Stimulated activated CD4-positive, alpha-beta T cell treated with anti-CD3 and anti-CD28 coated beads, Interleukin-4, amount 100 ng/mL, for 48 hours (primary cell): ENCODE results near the gene CDV3.
"Not testable (repeated sequence)": the region's sequence is repeated elsewhere in the genome, so short reads cannot be mapped to it uniquely, and the experiment has no call there.

Experiments
- DNase-seq, 2 donors: peaks; one replicate each; pipeline ENCODE4 v3.0.0-alpha.2; 2020; ENCODE audit warnings: low read depth in 2 of 2

The CDV3 gene, protein sequence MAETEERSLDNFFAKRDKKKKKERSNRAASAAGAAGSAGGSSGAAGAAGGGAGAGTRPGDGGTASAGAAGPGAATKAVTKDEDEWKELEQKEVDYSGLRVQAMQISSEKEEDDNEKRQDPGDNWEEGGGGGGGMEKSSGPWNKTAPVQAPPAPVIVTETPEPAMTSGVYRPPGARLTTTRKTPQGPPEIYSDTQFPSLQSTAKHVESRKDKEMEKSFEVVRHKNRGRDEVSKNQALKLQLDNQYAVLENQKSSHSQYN

DNA sequence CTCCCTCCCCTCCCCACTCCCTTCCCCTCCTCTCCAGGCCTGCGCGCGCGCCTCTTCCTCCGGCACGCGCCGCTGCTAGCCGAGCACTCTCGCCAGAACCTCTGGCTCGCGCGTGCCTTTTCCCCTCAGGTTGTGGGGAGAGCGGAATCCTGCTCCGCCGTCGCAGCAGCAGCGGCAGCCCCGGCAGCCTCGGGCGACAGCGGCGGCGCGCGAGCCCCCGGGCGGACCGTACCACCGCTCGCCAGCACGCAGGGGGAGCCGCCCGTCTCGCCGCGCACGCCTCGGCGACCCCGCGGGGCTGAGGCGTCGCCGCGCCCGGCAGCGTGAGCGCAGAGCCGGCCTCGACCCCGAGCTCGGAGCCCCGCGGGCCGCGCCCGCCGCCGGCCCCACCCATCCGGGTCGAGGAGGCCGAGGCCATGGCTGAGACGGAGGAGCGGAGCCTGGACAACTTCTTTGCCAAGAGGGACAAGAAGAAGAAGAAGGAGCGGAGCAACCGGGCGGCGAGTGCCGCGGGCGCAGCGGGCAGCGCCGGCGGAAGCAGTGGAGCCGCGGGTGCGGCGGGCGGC is at the start of gene CDV3:
CDV3 (plus strand) TSS at position 58 of the 566 bp plus-strand sequence; CDS start at position 417, 359 bp downstream.
- no peak for DNase-seq

DNA sequence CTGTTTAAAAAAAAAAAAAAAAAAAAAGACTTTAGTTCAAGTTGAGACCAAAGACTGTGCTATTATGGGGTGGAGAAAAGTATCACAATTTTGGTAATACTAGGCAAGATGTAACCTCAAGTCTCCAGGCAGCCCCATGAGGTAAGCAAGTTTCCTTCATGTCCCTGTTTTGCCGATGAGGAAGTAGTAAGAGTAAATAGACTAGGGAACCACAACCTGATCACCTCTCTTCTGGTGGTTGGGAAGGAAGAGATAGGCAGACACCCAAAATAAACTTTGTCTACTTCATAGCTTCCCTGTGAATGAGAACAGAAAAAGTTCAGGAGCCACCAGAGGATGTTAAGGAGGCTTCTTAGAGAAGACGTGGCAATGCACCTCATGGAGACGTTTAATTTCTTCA is 49.7 kb upstream of the CDV3 start:
- DNase-seq: not testable (repeated sequence)

DNA sequence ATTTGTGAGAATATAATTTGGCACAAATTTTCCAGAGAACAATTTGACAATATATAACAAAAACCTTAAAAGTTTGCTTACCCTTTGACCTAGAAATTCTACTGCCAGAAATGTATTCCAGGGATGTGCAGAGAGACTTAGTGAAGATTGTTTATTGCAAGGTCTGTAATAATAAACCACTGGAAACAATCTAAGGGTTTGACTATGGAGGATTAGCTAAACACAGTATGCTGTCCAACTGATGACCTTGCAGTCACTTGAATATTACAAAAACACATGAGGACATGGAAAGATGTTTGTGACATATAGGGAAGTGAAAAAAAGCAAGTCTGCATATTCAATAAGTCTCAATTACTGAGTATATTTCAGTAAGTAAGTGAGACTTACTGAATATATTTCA is 48.1 kb upstream of the CDV3 start:
- DNase-seq: no peak

DNA sequence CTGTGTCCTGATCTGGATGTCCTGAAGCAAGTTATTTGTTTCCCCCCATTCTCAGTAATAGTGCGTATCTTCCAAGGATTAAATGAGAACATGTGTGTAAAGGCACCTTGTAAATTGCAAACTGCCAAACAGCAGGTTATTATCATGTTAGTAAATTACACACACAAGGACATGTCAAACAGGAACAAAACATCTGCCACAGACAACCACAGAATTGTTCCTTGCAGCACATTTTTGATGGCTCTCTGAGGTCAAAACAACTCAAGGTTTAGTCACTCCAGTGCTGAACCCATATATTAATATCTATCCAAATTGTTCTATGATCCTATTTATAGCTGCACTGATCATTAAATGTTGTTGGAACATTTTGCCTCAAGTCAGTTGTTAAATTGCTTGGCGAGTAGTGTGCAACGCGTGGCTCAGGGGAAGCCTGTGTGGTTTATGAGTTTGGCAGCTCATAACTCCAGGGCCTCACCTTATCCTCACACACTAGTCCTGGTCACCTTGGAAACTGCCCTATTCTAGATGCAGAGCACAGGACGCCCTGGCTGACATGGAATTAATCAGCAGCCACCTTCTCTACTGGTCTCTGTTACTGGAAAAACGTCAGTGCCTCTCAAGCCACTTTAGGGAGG is 46.3 kb upstream of the CDV3 start:
- DNase-seq: no peak

DNA sequence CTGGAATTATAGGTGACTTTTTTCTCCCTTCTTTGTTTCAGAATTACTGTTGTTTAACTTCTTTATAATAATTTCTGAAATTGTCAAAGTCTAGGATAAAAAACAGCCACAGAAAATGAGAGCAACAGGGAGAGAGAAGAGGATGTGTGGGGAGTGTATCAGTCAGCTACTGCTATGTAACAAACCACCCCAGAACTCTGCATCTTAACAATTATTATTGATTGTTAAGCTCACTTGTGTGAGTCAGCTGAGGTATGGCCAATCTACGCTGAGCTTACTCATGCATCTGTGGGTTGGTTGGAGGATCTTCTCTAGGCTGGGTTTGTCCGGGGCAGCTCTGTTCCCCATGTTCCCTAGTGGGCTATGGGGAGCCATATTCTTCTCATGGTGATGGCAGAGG is 43.7 kb upstream of the CDV3 start:
- no peak for DNase-seq

DNA sequence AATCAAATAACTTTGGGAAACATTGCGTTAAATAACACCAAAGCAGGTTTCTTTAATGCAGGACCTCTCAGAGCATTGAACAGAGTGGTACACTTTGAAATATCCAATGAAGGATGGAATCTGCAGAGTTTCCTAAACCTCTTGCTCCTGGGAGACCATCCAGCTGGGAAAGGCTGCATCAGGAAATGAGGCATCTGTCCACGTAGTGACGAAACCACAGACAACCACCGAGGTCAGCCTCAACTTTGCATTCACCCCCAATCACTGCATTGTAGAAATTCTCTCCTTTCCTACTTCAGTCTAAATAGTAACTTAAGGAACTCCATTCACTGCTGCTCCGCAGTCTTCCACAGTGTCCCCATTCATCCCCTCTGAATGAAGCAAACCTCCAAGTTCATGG is 41.5 kb upstream of the CDV3 start:
- DNase-seq: no peak

DNA sequence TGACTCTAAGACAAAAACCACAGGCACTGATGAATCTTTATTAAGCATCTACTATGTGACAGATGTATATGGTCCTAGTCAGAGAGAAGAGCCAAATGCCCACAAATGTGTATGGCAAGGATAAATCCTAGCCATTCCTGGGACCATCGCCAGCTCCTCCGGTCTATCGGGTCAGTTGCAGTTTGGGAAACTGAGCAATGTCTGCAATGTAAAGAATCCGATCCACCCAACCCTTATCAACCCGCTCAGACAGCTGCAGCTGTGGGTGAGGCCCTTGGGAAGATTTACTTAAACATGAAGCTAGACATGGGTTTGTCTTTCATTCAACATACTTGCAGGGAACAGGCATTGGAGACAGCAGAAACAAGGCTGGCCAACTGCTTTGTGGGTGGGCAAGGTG is 40.5 kb upstream of the CDV3 start:
- no peak for DNase-seq

DNA sequence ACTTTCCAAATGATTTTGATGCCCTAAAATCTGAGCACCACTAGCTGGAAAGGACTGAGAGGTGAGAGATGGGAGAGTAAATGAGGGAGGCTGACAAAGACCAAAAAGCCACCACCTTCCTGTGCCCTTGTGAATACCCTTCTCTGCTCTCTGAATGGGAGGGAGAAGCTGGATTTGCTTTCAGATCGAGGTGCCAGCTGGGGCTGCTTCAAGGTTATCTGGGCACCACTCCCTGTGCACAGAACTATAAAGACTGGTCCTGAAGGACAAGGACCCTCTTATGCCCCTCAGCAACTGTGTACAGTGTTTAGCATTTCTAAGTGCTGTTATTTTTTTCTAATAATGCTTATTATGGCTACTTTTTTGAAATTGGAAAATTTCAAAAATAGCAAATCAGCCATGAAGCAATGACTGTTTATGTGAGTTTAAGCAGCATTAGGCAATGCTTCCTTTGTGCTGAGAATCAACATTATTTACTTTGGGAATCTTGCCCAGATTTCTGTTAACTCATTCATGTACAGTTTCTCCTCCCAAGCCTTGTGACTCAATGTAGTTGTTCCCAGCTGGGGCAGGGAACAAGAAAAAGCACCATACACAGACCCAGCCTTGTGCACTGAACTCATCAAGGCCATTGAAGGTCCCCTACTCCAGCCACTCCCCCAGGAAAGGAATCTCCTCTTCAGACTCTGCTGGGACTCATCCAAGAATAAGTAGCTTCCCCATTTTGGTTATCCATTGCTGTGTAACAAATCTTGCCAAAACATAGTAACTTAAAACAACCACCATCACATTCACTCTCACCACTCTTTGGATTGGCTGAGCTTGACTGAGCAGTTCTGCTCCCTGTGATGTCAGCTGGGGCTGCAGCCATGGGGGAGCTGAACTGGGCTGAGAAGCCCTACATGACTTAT is 37.3 kb upstream of the CDV3 start:
- DNase-seq: no peak

DNA sequence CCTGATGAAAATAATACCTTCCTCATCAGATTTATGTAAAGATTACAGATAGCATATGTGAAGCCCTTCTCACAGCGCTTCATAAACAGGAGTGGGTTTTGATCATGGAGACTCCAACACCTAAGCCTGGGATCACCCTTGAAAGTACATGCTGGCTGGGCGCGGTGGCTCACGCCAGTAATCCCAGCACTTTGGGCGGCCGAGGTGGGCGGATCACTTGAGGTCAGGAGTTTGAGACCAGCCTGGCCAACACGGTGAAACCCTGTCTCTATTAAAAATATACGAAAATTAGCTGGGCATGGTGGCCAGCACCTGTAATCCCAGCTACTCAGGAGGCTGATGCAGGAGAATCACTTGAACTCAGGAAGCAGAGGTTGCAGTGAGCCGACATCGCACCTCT is 36.4 kb upstream of the CDV3 start:
- not testable (repeated sequence) for DNase-seq

DNA sequence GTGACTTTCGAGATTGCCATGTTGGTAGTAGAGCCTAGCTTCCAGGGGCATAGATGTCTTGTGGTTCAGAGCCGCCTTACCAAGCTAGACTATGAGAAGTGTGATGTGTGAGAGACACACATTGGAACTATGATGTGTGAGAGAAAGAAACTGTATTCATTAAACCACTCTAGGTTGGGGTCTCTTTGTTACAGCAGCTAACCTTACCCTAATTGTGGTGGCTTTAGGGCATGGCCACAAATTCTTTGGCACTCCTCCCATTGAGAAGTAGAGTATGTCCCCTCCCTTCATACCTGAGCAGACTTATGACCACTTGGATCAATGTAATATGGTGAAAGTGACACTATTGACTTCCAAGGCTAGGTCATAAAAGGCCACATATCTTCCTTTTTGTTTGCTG is 35.3 kb upstream of the CDV3 start:
- no peak for DNase-seq

DNA sequence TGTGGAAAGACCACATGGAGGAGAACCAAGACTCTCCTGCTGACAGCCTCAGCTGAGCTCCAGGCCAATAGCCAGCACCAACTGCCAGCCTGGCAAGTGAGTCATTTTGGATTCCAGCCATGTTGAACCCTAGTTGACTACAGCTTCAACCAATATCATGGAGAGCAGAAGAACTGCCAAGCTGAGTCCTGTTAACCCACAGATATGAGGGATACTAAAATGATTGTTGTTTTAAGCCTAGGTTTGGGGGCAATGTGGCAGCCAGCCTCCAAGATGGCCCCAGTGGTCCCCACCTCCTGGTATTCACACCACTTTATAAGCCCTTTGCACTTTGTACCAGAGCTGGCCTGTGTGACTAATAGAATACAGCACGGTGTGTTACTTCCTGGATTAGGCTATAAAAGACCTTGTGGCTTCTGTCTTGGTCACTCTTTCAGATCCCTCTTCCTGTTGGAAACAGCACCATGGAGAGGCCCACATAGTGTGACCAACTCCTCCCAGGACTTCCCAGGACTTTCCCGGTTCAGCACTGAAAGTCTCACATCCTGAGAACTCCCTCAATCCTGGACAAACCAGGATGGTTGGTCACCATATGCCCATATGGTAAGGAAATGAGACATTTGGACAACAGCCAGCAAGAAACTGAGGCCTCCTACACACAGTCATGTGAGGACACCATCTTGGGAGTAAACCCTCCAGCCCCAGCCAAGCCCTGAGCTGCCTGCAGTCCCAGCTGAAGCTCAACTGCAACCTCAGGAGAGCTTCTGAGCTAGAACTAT is 32.4 kb upstream of the CDV3 start:
- DNase-seq: no peak

DNA sequence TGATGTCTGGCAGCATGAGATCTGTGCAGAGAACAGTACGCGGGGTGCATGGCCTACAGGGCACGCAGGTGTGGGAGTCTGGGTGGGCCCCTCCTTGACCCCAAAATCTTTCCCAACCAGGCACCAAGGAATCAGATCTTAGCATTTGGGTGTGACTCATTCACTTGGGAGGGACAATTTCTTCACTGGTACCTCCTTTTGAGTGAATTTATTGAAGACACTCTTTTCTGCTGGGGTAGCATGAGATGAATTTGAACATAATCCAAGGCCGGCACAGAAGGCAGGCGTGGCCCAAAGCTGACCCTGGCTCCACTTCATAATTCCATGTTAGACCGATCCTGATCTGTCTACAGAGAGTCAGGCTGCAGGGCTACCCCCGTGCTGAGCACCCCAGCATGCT is 30.6 kb upstream of the CDV3 start:
- no peak for DNase-seq

DNA sequence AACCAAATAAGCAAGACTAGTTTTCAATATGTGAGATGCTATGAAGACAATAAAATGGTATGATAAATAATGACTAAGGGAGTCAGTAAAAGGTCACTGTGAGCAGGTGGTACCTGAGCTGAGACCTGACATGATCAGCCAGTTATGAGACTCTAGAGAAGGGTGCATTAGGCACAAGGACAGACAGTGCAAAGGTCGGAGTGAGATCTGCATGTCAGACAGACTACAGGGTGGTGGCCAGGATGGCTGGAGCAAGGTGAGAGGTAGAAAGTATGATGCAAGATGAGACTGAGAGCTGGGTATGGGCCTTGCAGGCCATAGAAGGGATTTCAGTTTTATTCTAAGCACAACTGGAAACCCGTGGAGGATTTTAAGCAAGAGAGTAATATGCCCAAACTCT is 28.5 kb upstream of the CDV3 start:
- not testable (repeated sequence) for DNase-seq

DNA sequence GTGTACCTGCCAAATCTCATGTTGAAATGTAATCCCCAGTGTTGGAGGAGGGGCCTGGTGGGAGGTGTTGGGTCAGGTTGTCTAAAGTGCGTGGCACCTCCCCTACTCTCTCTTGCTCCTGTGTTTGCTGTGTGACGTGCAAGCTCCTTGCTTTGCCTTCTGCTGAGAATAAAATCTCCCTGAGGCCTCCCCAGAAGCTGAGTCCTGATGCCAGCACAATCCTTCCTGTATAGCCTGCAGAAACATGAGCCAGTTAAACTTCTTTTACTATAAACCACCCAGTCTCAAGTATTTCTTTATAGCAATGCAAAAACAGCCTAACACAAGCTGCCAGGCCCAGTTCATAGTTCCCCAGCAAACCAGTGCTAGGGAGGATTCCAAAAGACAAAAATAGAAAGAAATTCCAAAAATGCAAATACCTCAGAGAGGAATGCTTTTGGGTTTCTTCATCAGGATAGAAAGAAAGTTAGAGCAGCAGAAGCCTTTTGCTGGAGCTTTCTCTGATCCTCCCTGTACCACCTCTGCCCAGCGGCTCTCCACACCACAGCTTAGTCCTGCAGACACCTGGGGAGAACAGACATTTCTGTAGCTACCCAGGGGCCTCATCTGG is 25.9 kb upstream of the CDV3 start:
- no peak for DNase-seq

DNA sequence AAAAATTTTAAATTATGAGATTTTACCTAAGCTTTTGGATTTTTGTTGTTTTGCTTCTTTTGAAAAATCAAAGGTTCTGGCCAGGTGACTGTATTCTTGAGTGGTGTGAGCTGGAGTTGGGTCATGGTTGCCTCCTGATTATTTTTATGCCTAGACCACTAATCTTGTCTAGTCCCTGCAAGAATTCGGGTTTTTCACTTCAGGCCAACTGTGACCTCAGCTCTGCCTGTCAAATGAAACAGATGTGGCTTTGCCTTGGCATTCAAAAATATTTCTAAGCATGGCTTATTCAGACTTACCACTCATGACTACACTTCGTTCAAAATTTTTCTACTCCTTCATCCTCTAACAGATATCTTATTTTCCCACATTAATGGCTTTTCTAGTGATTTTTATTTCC is 25.4 kb upstream of the CDV3 start:
- no peak for DNase-seq

DNA sequence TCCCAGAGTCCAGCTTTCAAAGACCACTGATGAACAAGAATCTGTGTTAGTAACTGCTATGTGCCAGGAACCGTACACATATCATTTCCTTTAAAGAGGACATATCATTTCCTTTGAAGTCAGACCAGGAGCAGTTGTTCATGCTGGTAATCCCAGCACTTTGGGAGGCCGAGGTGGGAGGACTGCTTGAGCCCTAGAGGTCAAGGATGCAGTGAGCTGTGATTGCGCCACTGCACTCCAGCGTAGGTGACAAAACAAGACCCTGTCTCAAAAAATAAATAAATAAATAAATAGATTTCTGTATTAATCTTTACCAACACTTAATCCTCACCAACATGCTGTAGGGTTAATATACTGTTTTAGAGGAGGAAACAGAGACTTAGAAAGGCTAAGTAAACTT is 23.9 kb upstream of the CDV3 start:
- no peak for DNase-seq

DNA sequence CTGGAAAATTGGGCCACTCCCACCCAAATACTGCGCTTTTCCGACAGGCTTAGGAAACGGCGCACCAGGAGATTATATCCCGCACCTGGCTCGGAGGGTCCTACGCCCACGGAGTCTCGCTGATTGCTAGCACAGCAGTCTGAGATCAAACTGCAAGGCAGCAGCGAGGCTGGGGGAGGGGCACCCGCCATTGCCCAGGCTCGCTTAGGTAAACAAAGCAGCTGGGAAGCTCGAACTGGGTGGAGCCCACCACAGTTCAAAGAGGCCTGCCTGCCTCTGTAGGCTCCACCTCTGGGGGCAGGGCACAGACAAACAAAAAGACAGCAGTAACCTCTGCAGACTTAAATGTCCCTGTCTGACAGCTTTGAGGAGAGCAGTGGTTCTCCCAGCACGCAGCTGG is 21.9 kb upstream of the CDV3 start:
- not testable (repeated sequence) for DNase-seq

DNA sequence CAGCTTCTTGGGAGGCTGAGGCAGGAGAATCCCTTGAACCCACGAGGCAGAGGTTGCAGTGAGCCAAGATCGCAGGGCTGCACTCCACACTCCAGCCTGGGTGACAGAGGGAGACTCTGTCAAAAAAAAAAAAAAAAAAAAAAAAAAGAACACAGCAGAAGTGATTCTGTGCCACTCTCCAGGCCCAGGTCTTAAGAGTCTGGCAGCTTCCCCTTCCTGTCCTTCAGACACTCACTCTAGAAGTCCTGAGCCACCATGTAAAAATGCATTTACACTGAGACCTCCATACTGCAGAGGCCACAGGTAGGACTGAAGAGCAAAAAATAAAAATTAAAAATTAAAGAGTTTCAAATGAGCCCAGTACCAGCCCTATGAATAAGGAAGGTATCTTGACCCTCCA is 11.8 kb upstream of the CDV3 start:
- no peak for DNase-seq

DNA sequence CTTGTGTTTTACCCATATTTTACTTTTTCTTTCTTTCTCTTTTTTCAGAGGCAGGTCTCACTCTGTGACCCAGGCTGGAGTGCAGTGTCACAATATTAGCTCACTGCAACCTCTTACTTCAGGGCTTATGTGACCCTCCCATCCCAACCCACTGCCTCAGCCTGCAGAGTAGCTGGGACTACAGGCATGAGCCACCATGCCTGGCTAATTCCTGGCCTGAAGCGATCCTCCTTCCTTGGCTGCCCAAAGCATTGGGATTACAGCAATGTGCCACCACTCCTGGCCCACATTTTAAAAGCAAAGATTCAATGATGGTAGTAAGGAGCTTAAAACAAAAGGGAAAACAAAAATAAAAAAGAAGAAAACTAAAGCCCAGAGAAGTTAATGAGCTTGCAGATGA is 11.1 kb upstream of the CDV3 start:
- no peak for DNase-seq

DNA sequence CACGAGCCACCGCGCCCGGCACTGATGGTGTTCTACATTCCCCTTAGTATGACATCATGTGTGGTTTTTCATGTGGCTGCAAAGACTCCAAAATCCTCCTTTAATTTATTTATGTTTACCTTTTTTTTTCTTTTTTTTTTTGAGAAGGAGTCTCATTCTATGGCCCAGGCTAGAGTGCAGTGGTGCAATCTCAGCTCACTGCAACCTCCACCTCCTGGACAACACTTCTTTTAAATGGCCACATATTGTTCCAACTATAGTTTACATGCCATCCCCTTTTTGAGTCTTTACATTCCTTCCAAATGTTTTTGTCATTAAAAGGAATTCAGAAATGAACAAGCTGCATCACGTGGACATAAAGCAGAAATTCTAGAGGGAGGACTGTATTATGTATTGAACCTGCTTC is 10.3 kb upstream of the CDV3 start:
- DNase-seq: no peak

DNA sequence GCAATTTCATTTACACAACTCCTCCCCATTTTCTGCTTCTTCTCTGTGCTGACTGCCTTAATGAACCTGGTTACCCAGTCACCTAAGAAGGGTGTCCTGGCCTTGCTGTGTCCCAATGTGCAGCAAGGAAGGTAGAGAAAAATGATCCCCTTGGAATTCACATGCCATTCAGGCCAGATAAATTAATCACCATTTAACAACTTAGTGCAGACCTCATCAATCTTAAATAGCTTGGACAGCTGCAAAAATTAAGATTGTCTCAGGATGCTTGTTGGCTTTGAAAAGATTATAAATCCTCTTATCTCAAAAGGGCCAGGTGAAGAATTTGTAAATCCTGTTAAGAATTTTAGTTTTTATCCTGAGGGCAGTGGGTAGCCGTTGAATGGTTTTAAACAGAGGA is 9.7 kb upstream of the CDV3 start:
- DNase-seq: no peak
